ENCODE results near the gene IGSF10. TPM values are rescaled to one million over a fixed set of nuclear protein-coding genes. Genes with fewer than 3 reads are reported as not detected.

IGSF10 gene
- total RNA-seq, 2 experiments from 2014 or later = not detected

DNA sequence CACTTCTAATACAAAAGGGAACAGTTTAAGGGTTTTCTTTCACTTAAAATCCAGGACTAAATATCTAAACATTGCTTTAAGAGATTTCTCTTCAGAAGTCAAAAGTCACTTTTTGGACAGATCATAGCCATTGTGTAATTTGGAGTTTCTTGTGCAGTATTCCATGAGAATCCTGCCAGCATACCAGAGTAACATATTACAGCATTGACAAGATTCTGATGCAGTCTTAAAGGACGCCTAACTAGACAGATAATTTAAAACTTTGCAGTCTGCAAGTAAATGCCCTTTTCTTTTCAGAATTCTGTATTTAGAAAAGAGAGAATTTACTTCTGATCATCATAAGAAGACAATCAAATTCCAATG lies 17.5 kb upstream of the IGSF10 start:
- DNase-seq = no peak
- Mint-ChIP-seq H3K36me3 (ENCODE audit: low read depth) (no peaks in the 10 kb centered on the region), H3K4me3 (no peak overlapping the region), H3K27ac (no peak overlapping the region), H3K4me1 (no peaks in the 10 kb centered on the region), H3K9me3 (peaks cover 2% of the 10 kb centered on the region), H3K27me3 (peaks cover 8% of the 10 kb centered on the region)
- POLR2A ChIA-PET = no interaction called here
- CTCF ChIA-PET = interaction anchor here (1.4 kb wide), 1 partner anchor 10 kb away, joined by 4 read pairs; no protein-coding TSS in a partner anchor

DNA sequence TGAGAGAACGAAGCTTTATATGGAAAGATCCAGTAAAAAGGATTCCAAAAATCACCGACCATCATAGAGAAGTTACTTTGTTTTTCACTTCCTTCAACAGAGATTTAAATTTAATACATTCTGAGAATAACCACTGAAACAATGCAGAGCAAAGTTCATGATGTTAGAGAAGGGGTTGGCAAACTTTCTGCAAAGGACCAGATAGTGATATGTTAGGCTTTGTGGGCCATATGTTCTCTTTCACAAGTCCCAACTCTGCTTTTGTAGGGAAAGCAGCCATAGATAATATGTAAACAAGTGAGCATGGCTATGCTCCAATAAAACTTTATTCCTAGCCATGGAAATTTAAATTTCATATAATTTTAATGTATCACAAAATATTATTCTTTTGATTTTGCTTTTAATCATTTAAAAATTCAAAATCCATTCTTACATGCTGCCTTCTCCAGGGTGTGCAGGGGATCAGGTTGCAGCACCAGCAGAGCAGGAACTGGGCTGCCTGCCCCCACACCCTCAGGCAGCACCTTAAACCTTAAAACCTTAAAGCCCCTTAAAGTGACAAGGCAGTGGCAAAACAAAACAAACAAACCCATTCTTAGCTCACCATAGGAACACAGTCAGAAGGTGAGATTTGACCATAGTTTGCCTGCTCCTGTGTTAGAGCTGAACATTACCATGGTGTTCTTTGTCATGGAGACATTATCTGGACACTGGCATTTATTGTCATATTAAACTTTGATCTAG lies 16.9 kb upstream of the IGSF10 start:
- Mint-ChIP-seq H3K36me3 (ENCODE audit: low read depth) (no peaks in the 10 kb centered on the region), H3K4me3 (no peak overlapping the region), H3K4me1 (no peaks in the 10 kb centered on the region), H3K27ac (no peak overlapping the region), H3K9me3 (peaks cover 2% of the 10 kb centered on the region), H3K27me3 (peaks cover 8% of the 10 kb centered on the region)
- ChIA-PET CTCF (interaction anchor here (1.4 kb wide), 1 partner anchor 9 kb away, joined by 4 read pairs; no protein-coding TSS in a partner anchor), POLR2A (no interaction called here)
- DNase-seq = no peak

DNA sequence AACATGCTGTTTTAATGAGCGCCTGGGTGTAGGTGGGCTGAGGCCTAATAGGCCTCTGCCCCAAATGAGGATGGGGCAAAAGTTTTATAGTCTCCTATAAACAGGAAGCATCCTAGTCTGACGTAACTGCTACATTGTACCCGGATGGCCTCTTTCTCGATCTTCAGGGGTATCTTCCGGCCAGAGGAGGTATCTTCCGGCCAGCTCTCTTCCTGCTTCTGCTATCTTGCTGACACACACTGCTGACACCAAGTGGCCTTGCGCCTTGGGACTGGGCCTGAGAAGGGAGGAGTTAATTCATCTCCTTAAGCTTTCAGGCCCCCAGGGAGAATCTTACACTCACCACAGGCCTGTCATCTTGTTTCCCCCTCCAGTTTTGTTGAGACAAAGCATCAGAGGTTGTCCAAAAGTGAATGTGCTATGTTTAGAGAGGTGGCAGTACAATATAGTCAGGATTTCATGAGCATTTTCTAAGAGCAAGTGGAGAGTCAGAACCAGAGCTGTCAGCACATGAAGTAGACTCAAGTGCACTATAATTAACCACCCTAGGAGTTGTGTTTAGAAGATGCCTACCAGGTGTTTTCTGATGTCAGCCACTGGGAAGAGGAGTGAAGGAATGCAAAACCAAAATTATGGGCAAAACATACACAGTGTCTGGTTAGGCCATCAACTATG lies 15.6 kb upstream of the IGSF10 start:
- Mint-ChIP-seq H3K9me3 (no peaks in the 10 kb centered on the region), H3K4me1 (no peaks in the 10 kb centered on the region), H3K27me3 (peaks cover 8% of the 10 kb centered on the region), H3K4me3 (no peak overlapping the region), H3K27ac (no peak overlapping the region), H3K36me3 (ENCODE audit: low read depth) (no peaks in the 10 kb centered on the region)
- CTCF ChIA-PET = no interaction called here
- DNase-seq = no peak
- POLR2A ChIA-PET = no interaction called here

DNA sequence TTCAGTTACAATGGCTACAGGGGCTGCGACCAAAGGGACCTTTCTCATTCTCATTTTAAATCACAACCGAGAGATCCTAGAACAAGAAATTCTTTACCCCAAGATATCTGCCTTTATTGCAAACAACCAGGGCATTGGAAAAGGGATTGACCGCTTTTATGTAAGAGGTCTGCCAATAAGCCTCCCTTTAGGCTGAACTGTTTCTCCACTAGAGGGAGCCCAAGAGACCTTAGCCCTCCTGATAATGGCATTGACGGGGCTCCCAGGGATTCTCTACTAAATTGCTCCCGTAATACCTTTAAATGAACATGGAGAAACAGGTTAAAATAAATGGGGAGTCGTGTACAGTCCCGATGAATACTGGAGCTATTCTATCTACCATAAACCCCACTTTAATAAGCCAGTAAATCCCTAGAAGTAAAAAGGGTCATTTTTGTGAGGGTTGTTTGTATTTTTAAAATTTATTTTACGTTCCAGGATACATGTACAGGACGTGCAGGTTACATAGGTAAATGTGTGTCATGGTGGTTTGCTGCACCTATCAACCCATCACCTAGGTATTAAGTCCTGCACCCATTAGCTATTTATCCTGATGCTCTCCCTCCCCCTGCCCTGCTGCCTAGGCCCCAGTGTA lies 7.5 kb upstream of the IGSF10 start:
- Mint-ChIP-seq H3K4me3 (no peak overlapping the region), H3K36me3 (ENCODE audit: low read depth) (no peaks in the 10 kb centered on the region), H3K27me3 (peaks cover 23% of the 10 kb centered on the region), H3K4me1 (no peaks in the 10 kb centered on the region), H3K27ac (no peak overlapping the region), H3K9me3 (no peaks in the 10 kb centered on the region)
- DNase-seq = no peak
- CTCF ChIA-PET = interaction anchor here (0.7 to 2.9 kb wide), 16 partner anchors 9 to 451 kb away, joined by 3 to 14 read pairs (median 4); no protein-coding TSS in a partner anchor
- POLR2A ChIA-PET = no interaction called here

DNA sequence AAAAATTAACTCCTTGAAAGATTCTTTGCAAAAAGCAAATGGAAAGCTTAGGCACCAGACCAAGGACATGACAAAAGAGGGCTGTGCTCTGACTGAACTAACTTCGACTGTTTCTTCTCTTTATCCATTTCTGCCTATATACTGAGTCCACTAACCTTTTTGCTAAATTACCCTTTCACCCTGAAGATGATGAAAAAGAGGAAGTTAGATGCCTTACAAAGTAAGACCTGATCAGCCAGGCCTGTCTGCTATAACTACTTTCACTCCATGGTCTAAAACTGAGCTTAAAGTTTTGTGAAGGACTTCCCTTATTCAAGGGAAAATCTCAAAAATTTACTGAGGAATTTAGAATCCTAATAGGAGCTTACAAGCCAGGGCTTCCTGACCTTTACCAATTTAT lies 6.2 kb upstream of the IGSF10 start:
- H3K27ac Mint-ChIP-seq = no peak overlapping the region
- no peaks in the 10 kb centered on the region for H3K4me1 Mint-ChIP-seq
- no peaks in the 10 kb centered on the region for H3K9me3 Mint-ChIP-seq
- no peak overlapping the region for H3K4me3 Mint-ChIP-seq
- H3K27me3 Mint-ChIP-seq = peaks cover 31% of the 10 kb centered on the region
- ChIA-PET CTCF (interaction anchor here (0.9 to 2.9 kb wide), 6 partner anchors 9 to 452 kb away, joined by 3 to 14 read pairs (median 4); no protein-coding TSS in a partner anchor), POLR2A (no interaction called here)
- no peaks in the 10 kb centered on the region for H3K36me3 Mint-ChIP-seq (ENCODE audit: low read depth)
- no peak for DNase-seq

DNA sequence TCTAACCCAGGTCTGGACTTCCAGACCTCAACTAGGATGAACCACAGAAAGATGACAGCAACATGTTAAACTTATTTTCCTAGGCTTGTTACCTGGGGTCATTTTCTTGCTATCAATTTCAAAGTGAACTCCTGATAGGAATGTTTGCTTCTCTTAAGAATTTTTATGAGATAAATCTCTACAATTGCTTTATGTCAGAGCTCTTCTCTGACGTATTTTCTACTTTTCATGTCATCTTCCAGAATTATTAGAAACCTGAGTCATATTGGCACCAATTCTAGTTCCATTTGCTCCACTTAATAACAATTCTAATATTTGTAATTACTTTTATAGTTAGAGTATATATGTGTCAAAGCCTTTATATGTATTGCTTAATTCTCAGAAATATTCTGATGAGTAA lies 2.1 kb upstream of the IGSF10 start:
- Mint-ChIP-seq H3K9me3 (no peaks in the 10 kb centered on the region), H3K4me3 (no peak overlapping the region), H3K27ac (no peak overlapping the region), H3K27me3 (peaks cover 58% of the 10 kb centered on the region), H3K36me3 (ENCODE audit: low read depth) (no peaks in the 10 kb centered on the region), H3K4me1 (no peaks in the 10 kb centered on the region)
- POLR2A ChIA-PET = no interaction called here
- CTCF ChIA-PET = no interaction called here
- DNase-seq = no peak

DNA sequence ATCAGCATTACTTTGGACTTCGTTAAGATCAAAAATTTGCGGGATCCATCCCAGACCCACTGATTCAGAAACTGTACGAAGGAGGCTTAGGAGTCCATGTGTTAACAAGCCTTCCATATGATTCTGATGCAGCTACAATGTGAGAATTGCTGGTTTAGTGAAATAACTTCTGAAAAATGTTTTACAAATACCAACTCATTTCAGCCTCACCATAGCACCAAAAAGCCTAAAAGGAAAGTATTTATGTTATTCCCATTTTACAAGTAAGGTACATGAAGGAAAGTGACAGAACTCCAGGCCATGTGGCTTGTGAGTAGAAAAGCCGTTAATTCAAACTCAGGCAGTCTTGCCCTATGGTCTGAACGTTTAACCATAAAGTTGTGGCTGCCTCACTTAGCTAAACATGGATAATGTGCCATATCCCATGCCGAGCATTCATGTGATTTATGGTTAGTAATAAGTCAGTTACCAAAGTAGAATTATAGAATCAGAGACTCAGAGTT lies 1.5 kb upstream of the IGSF10 start:
- Mint-ChIP-seq H3K27ac (no peak overlapping the region), H3K27me3 (peaks cover 58% of the 10 kb centered on the region), H3K4me3 (no peak overlapping the region), H3K4me1 (no peaks in the 10 kb centered on the region), H3K9me3 (no peaks in the 10 kb centered on the region), H3K36me3 (ENCODE audit: low read depth) (no peaks in the 10 kb centered on the region)
- DNase-seq = no peak
- ChIA-PET CTCF (no interaction called here), POLR2A (no interaction called here)

DNA sequence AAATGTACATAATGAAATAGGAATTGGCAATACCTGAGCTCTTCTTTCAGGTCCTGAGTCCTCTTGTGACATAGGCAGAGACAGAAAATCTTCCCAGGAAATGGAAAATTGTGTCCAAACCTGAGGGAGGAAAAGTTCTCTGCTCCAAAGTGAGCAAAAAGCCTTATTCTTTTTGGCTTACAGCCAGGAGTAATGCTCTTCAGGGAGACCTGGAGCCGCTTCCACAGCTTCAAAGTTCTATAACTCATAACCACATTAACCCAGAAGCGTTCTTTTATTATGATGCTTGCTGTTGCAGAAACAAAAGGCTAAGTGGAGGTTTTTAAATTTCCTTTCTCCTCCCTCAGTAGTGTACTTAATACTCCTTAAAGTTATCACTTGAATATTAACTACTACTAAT lies 633 bp downstream of the IGSF10 start:
- H3K36me3 Mint-ChIP-seq (ENCODE audit: low read depth) = no peaks in the 10 kb centered on the region
- H3K4me1 Mint-ChIP-seq = no peaks in the 10 kb centered on the region
- no peak overlapping the region for H3K4me3 Mint-ChIP-seq
- ChIA-PET CTCF (interaction anchor here (0.8 kb wide), 1 partner anchor 378 kb away, joined by 3 read pairs; no protein-coding TSS in a partner anchor), POLR2A (no interaction called here)
- DNase-seq = no peak
- H3K9me3 Mint-ChIP-seq = no peaks in the 10 kb centered on the region
- H3K27ac Mint-ChIP-seq = no peak overlapping the region
- H3K27me3 Mint-ChIP-seq = peaks cover 52% of the 10 kb centered on the region

DNA sequence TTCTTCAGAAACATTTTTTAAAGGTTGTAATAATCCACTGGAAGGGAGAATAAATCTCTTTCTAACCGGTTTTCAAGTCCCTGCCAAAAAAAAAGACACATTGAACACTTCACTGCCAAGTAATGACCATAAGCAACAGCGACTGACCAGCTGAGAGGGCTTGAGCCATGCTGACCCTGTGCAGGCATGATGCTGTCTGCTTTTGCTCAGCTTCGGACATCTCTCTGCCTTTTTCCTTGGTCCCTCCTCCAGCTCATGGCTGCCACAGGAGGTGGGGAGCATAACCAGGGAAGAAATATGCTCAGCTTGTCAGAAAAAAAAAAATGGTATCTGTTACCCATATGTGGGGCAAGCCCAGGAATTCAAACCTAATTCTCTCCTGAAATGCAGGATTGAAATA lies 1.5 kb downstream of the IGSF10 start:
- ChIA-PET CTCF (interaction anchor here (0.8 to 1.0 kb wide), 2 partner anchors 9 to 379 kb away, joined by 3 to 4 read pairs; no protein-coding TSS in a partner anchor), POLR2A (no interaction called here)
- Mint-ChIP-seq H3K4me3 (no peak overlapping the region), H3K36me3 (ENCODE audit: low read depth) (no peaks in the 10 kb centered on the region), H3K4me1 (no peaks in the 10 kb centered on the region), H3K27ac (no peak overlapping the region), H3K27me3 (peaks cover 45% of the 10 kb centered on the region), H3K9me3 (no peaks in the 10 kb centered on the region)
- DNase-seq = no peak

DNA sequence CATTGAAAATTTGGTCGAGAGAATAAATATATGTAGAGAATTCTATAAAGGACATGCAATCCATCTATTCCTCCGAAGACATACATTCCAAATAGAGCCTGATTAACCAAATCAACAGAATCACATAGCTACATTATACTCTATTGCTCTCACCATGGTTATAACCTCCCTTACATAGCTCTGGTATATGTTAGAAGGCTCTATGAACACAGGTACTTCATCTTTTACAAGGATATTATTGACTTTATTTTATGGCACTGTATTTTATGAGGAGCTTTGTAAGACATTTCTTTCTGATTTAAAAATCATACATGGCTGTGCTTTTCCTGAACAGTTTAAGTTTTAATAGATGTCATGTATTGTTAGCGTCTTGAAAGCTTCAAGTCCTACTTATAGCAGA lies 4.8 kb downstream of the IGSF10 start:
- Mint-ChIP-seq H3K27ac (no peak overlapping the region), H3K4me3 (no peak overlapping the region), H3K9me3 (no peaks in the 10 kb centered on the region), H3K4me1 (no peaks in the 10 kb centered on the region), H3K36me3 (ENCODE audit: low read depth) (no peaks in the 10 kb centered on the region), H3K27me3 (peaks cover 27% of the 10 kb centered on the region)
- DNase-seq = no peak
- ChIA-PET POLR2A (no interaction called here), CTCF (interaction anchor here (0.6 to 2.1 kb wide), 2 partner anchors 12 to 288 kb away, joined by 3 to 8 read pairs; no protein-coding TSS in a partner anchor)

DNA sequence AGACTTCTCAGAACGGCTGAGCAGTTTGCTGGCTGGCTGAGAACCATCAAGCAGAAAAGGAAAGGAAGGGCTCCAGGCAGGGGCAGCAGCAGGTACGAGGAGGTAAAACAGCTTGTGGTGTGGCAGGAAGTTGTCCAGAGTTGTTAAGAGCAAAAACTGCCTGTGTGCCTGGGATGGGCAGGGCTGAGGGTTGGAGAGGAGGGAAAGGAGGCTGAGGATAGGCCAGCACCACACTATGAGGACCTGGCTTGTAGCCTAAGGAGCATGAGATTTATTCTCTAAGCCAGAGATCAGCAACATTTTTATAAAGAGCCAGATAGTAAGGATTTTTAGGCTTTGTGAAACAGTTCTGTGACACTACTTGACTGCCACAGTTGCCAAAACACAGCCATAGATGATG lies 8.0 kb downstream of the IGSF10 start:
- H3K27me3 Mint-ChIP-seq = peaks cover 14% of the 10 kb centered on the region
- no peak for DNase-seq
- H3K27ac Mint-ChIP-seq = no peak overlapping the region
- H3K4me1 Mint-ChIP-seq = no peaks in the 10 kb centered on the region
- no peaks in the 10 kb centered on the region for H3K36me3 Mint-ChIP-seq (ENCODE audit: low read depth)
- POLR2A ChIA-PET = no interaction called here
- H3K4me3 Mint-ChIP-seq = no peak overlapping the region
- CTCF ChIA-PET = interaction anchor here (0.6 kb wide), 1 partner anchor 662 kb away, joined by 3 read pairs; no protein-coding TSS in a partner anchor
- H3K9me3 Mint-ChIP-seq = no peaks in the 10 kb centered on the region

DNA sequence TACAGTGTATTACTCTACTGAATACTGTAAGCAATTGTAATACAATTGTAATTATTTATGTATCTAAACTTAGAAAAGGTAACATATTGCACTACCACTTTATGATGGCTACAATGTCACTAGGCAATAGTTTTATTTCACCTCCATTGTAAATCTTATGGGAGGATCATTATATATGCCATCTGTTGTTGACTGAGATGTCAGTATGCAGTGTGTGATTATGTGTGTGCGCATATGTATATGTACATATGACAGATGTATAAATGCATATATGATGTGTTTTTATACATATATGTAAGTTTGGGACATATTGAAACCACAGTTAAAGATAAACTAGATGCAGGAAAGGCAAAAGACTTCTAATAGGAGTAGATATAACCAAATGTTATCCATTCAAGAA lies 8.5 kb downstream of the IGSF10 start:
- Mint-ChIP-seq H3K4me3 (no peak overlapping the region), H3K9me3 (no peaks in the 10 kb centered on the region), H3K27ac (no peak overlapping the region), H3K4me1 (no peaks in the 10 kb centered on the region), H3K27me3 (peaks cover 15% of the 10 kb centered on the region), H3K36me3 (ENCODE audit: low read depth) (no peaks in the 10 kb centered on the region)
- ChIA-PET POLR2A (no interaction called here), CTCF (interaction anchor here (0.6 kb wide), 1 partner anchor 663 kb away, joined by 3 read pairs; no protein-coding TSS in a partner anchor)
- DNase-seq = no peak

DNA sequence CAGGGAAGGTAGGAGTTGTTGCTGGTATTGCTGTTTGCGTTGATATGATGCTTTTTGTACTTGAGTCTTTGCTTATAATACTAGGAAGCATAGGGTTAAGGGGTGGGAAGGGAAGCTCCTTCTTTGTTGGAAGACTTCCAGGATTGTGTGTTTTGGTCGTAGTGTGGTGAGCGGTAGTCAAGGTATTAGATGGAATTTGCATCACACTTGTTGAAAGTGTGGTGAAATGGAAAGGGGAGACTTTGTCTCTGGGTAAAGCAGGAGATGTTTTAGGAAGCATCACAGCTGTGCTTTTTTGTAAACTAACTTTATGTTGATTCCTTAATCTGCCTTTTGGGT lies 14.9 kb downstream of the IGSF10 start:
- POLR2A ChIA-PET = no interaction called here

More for the DNA sequence above, 14.9 kb downstream of the IGSF10 start:
- peaks cover 12% of the 10 kb centered on the region for H3K27me3 Mint-ChIP-seq
- no peak for DNase-seq
- H3K4me1 Mint-ChIP-seq = no peaks in the 10 kb centered on the region
- H3K9me3 Mint-ChIP-seq = no peaks in the 10 kb centered on the region
- no peak overlapping the region for H3K27ac Mint-ChIP-seq
- CTCF ChIA-PET = no interaction called here
- no peaks in the 10 kb centered on the region for H3K36me3 Mint-ChIP-seq (ENCODE audit: low read depth)
- no peak overlapping the region for H3K4me3 Mint-ChIP-seq
